HG03571 (cell line): ENCODE data around the gene LDLRAD2.

Experiments used
- ATAC-seq: cut with Tn5 transposase; IDR thresholded peaks from one replicate; pipeline ENCODE4 v1.9.1; 2021; ENCODE audit not compliant: unreplicated experiment

LDLRAD2 gene

GRCh38 chr1:21859669-21860179 lies 47.7 kb downstream of the LDLRAD2 start:
- ATAC-seq = no peak

GRCh38 chr1:21860971-21861370 lies 48.9 kb downstream of the LDLRAD2 start:
- no peak for ATAC-seq

GRCh38 chr1:21861602-21862429 lies 49.8 kb downstream of the LDLRAD2 start:
- no peak for ATAC-seq

GRCh38 chr1:21863981-21864380 lies 51.9 kb downstream of the LDLRAD2 start:
- no peak for ATAC-seq

GRCh38 chr1:21864730-21865129 lies 52.7 kb downstream of the LDLRAD2 start:
- no peak for ATAC-seq

- no peak for ATAC-seq
Measured at GRCh38 chr1:21865609-21865942, 53.5 kb downstream of the LDLRAD2 start.

- peak; percentile 67 for ATAC-seq
Measured at GRCh38 chr1:21865943-21866706, 54.1 kb downstream of the LDLRAD2 start.

GRCh38 chr1:21866707-21867043 lies 54.6 kb downstream of the LDLRAD2 start:
- no peak for ATAC-seq

- no peak for ATAC-seq
Measured at GRCh38 chr1:21867451-21867996, 55.5 kb downstream of the LDLRAD2 start.

GRCh38 chr1:21868482-21868881 lies 56.4 kb downstream of the LDLRAD2 start:
- no peak for ATAC-seq

GRCh38 chr1:21868941-21869454 lies 56.9 kb downstream of the LDLRAD2 start:
- ATAC-seq = no peak

- ATAC-seq = no peak
Measured at GRCh38 chr1:21869620-21870121, 57.6 kb downstream of the LDLRAD2 start.

GRCh38 chr1:21870611-21871010 lies 58.5 kb downstream of the LDLRAD2 start:
- no peak for ATAC-seq

GRCh38 chr1:21871943-21872342 lies 59.9 kb downstream of the LDLRAD2 start:
- no peak for ATAC-seq

GRCh38 chr1:21872445-21873079 lies 60.5 kb downstream of the LDLRAD2 start:
- no peak for ATAC-seq

GRCh38 chr1:21873174-21873573 lies 61.1 kb downstream of the LDLRAD2 start:
- ATAC-seq = no peak

- no peak for ATAC-seq
Measured at GRCh38 chr1:21873761-21874160, 61.7 kb downstream of the LDLRAD2 start.

GRCh38 chr1:21874328-21874727 lies 62.3 kb downstream of the LDLRAD2 start:
- ATAC-seq = no peak
